GM12878 (cell line): ENCODE data around the gene MTRF1. TPM values are rescaled to one million over a fixed set of nuclear protein-coding genes. Genes with fewer than 3 reads are reported as not detected.

Experiments used
- CHD4 ChIP-seq: fragments of 200-600 bp; sonication (generic); IDR thresholded peaks from 2 replicates; pipeline ENCODE4 v1.6.1; 2016; ENCODE audit warnings: mild to moderate bottlenecking
- GABPA ChIP-seq: IDR thresholded peaks from 2 replicates; pipeline ENCODE4 v1.6.1; 2014; ENCODE audit warnings: antibody characterized with exemption, low read depth, mild to moderate bottlenecking, inconsistent platforms
- IRF3 ChIP-seq: fragments of 450-650 bp; IDR thresholded peaks from 2 replicates; pipeline ENCODE4 v1.6.1; 2014; ENCODE audit warnings: mild to moderate bottlenecking
- MEF2A ChIP-seq: IDR thresholded peaks from 2 replicates; pipeline ENCODE4 v1.6.1; 2011; ENCODE audit warnings: low read depth, mild to moderate bottlenecking, low read length, moderate library complexity; ENCODE audit not compliant: insufficient read depth
- RELA ChIP-seq: fragments of 450-650 bp; IDR thresholded peaks from 2 replicates; pipeline ENCODE4 v1.8.0; 2014; ENCODE audit warnings: borderline replicate concordance; ENCODE audit not compliant: partially characterized antibody
- REST ChIP-seq: IDR thresholded peaks from 2 replicates; pipeline ENCODE4 v1.6.1; 2012; ENCODE audit warnings: mild to moderate bottlenecking, low read depth, low read length
- SREBF1 ChIP-seq: IDR thresholded peaks from 2 replicates; pipeline ENCODE4 v1.6.1; 2012; ENCODE audit warnings: mild to moderate bottlenecking, low read length
- STAT3 ChIP-seq: IDR thresholded peaks from 2 replicates; pipeline ENCODE4 v1.6.1; 2011; ENCODE audit warnings: low read depth, low read length, improper control_type of control experiment
- WRNIP1 ChIP-seq: IDR thresholded peaks from 2 replicates; pipeline ENCODE4 v1.6.1; 2011; ENCODE audit warnings: low read depth, low read length, improper control_type of control experiment, borderline replicate concordance
- ZNF24 ChIP-seq: fragments of 450-650 bp; IDR thresholded peaks from 2 replicates; pipeline ENCODE4 v1.6.1; 2017; ENCODE audit warnings: antibody characterized with exemption, mild to moderate bottlenecking
- ZSCAN29 ChIP-seq: fragments of 450-650 bp; IDR thresholded peaks from 2 replicates; pipeline ENCODE4 v1.6.1; 2017; ENCODE audit warnings: mild to moderate bottlenecking, moderate library complexity
- polyA plus RNA-seq, 11 experiments: library from polyadenylated mRNA; depleted of rRNA in 4 of 11; unstranded in 6 of 11; stranded (reverse) in 5 of 11; fragments of >200 nt; fragmentation: Nextera tagmentation in 4 of 11; fragmentation: Illumina TruSeq in 1 of 11; extraction: Ambion mirVana in 4 of 11; extraction: Trizol in 1 of 11; gene quantifications; 1 replicate in 1 of 11; 2 replicates in 10 of 11; pipeline versions ENCODE4 v1.2.1 to v1.2.3, GENCODE V29; 2011 to 2016; ENCODE audit warnings: inconsistent platforms in 2 of 11, missing spikeins in 2 of 11, low read depth in 1 of 11
- total RNA-seq, 4 experiments: library from RNA; depleted of rRNA in 3 of 4; stranded (reverse); fragments of >200 nt in 3 of 4; fragmentation: Illumina TruSeq in 1 of 4; extraction: Trizol in 1 of 4; gene quantifications; 2 replicates each; pipeline versions ENCODE4 v1.2.1 to v1.2.3, GENCODE V29; 2013 to 2021

The MTRF1 gene
- total and polyA plus RNA-seq, 10 of the 15 experiments (the other 5 are each of a cell fraction or from before 2014, with no cell fraction given): 12.1 to 33.7 (median 20.6) TPM

- TF ChIP-seq IRF3 (no peak), CHD4 (no peak), GABPA (peak; percentile 100), WRNIP1 (0 out of 2 replicates have a peak, but pooled peaks have one; percentile 63), SREBF1 (peak; percentile 90), REST (no peak), ZNF24 (no peak), MEF2A (no peak), STAT3 (no peak), ZSCAN29 (no peak), RELA (peak; percentile 78)
Observed at GRCh38 chr13:41263261-41263971, at the start of gene MTRF1 (continued).
